ENCODE data around the gene CCDC177. TPM values are rescaled to one million over a fixed set of nuclear protein-coding genes. Genes with fewer than 3 reads are reported as not detected.
A peak's percentile ranks its signal among the peaks of the same experiment; 100 is the strongest.

CCDC177 gene
- total and polyA plus RNA-seq, 2 of the 8 experiments (the other 6 are each of a cell fraction or from before 2014, with no cell fraction given) = 0.62 to 2.8 TPM

DNA sequence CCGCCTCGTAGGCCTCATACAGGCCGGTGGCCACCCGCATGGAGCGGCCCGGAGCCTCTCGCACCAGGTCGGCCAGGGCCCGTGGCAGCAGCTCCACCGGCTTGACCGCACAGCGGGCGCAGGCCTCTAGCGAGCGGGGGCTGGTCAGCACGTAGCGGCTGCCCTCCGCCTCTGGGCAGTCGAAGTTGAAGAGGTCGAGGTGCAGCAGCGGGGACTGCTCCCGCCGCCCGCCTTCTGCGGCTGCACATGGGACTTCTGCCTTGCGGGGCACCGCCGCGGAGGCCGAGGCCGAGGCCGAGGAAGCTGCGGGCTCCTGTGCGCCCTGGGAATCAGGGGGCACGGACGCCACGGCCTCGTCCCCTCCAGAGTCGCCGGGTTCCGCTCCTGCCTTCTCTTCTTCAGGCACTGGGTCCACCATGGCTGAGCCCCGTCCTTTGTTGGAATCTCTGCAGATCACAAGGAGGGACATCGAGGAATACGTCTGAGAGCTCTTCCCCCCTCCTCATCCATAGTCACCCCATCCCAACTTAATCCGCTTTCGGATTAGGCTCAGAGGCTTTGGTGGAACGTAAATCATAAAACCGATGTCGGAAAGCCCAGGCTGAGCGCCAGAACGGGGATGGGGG lies 1.4 kb downstream of the CCDC177 start:
- Histone ChIP-seq H2BK5ac (ENCODE audit: low read depth, low read length) (no peak overlapping the region), H4K91ac (replicated peaks; ENCODE audit: insufficient read length, low read length) (no peak overlapping the region), H3K27me3 (replicated peaks in 1 of 4; ENCODE audit: control insufficient read depth in 3 of 4, extremely low read depth in 1 of 4, insufficient read depth in 3 of 4, low read length in 3 of 4) (peaks cover 24 to 48% (median 40%) of the 10 kb centered on the region in 4 experiments), H3K9ac (replicated peaks in 1 of 4; ENCODE audit: extremely low read depth in 1 of 4, low read depth in 3 of 4, low read length in 3 of 4) (no peak overlapping the region), H2BK15ac (ENCODE audit: low read length) (no peak overlapping the region), H2BK120ac (replicated peaks; ENCODE audit: low read depth, low read length) (no peak overlapping the region), H4K20me1 (replicated peaks in 1 of 2; ENCODE audit: control insufficient read depth in 1 of 2, insufficient read depth in 2 of 2, low read length in 2 of 2) (no peaks in the 10 kb centered on the region), H4K8ac (ENCODE audit: extremely low read depth, insufficient read depth, low read length) (no peak overlapping the region; the same call in 1 of the 2 replicates), H3K14ac (ENCODE audit: insufficient read length) (no peak overlapping the region), H4K5ac (ENCODE audit: insufficient read length, low read depth, low read length) (no peak overlapping the region), H2BK20ac (ENCODE audit: low read length) (no peak overlapping the region), H3K36me3 (ENCODE audit: control insufficient read depth in 2 of 4, insufficient read depth in 4 of 4, low read length in 3 of 4) (peaks cover 0 to 26% (median 4%) of the 10 kb centered on the region in 4 experiments; a peak in 3 of 8 replicates), H3K27ac (ENCODE audit: low read depth, low read length) (0 out of 2 replicates have a peak overlapping the region, but pooled peaks have one; percentile 22), H3K23me2 (ENCODE audit: low read depth, low read length) (peaks cover 10% of the 10 kb centered on the region; the same call in 1 of the 2 replicates), H3K79me1 (ENCODE audit: low read depth, low read length) (no peaks in the 10 kb centered on the region), H2AK5ac (ENCODE audit: low read depth, low read length) (no peak overlapping the region), H3K4me1 (replicated peaks in 1 of 4; ENCODE audit: control insufficient read depth in 3 of 4, insufficient read depth in 4 of 4, low read length in 3 of 4) (peaks cover 0 to 9% (median 7%) of the 10 kb centered on the region in 4 experiments; a peak in 4 of 7 replicates), H3K4ac (replicated peaks; ENCODE audit: insufficient read length, low read depth, low read length) (no peak overlapping the region), H2BK12ac (ENCODE audit: low read depth, low read length) (peak overlapping the region; percentile 52; the same call in 1 of the 2 replicates), H3K9me3 (ENCODE audit: insufficient read depth in 2 of 2, low read depth in 1 of 2, low read length in 1 of 2) (peaks cover 0 to 23% of the 10 kb centered on the region in 2 experiments; a peak in 2 of 4 replicates), H2AFZ (ENCODE audit: low read length) (no peak overlapping the region), H3K18ac (ENCODE audit: extremely low read depth, low read length) (peak overlapping the region; percentile 4; the same call in 1 of the 2 replicates), H3K4me3 (ENCODE audit: extremely low read depth in 1 of 4, insufficient read depth in 2 of 4, low read depth in 3 of 4, low read length in 4 of 4) (peak overlapping the region in 1 of 4 experiments; percentile 68; a peak in 4 of 8 replicates), H3K23ac (ENCODE audit: insufficient read length) (no peak overlapping the region), H3K56ac (replicated peaks; ENCODE audit: insufficient read length, low read depth, low read length) (no peak overlapping the region), H3K4me2 (ENCODE audit: insufficient read depth in 1 of 2, low read depth in 2 of 2, low read length in 2 of 2) (peak overlapping the region; percentile 54 to 93), H3K79me2 (ENCODE audit: control insufficient read depth in 1 of 2, insufficient read depth in 2 of 2, low read length in 2 of 2) (no peaks in the 10 kb centered on the region)
- POLR2A ChIA-PET (ENCODE audit: partially characterized antibody) = interaction anchor here (0.9 to 2.7 kb wide), 4 partner anchors 25 to 111 kb away, joined by 3 to 12 read pairs (median 6); no protein-coding TSS in a partner anchor
- no peak for FAIRE-seq
- CTCF ChIA-PET (ENCODE audit: partially characterized antibody) = interaction anchor here (0.9 to 6.5 kb wide), 23 partner anchors 8 to 307 kb away, joined by 3 to 96 read pairs (median 6); no protein-coding TSS in a partner anchor
- DNase-seq (ENCODE audit: low read depth in 1 of 2, low spot score in 2 of 2) = peak in 1 of 2 experiments; percentile 48
- 81% methylated on average over 26 of the region's 51 CpGs; no CpG with 5 or more reads in 1 of the 2 experiments for WGBS, 2 experiments (ENCODE audit: extremely low coverage in 1 of 2, insufficient coverage in 1 of 2, insufficient read length in 1 of 2, insufficient replicate concordance in 2 of 2, low coverage in 1 of 2, low lambda C conversion rate in 2 of 2, missing lambda C conversion rate in 1 of 2)
- TF ChIP-seq, protein P1, sequence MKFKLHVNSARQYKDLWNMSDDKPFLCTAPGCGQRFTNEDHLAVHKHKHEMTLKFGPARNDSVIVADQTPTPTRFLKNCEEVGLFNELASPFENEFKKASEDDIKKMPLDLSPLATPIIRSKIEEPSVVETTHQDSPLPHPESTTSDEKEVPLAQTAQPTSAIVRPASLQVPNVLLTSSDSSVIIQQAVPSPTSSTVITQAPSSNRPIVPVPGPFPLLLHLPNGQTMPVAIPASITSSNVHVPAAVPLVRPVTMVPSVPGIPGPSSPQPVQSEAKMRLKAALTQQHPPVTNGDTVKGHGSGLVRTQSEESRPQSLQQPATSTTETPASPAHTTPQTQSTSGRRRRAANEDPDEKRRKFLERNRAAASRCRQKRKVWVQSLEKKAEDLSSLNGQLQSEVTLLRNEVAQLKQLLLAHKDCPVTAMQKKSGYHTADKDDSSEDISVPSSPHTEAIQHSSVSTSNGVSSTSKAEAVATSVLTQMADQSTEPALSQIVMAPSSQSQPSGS (IDR thresholded peaks at IDR 0.05; ENCODE audit: low read length) = no peak
- TF ChIP-seq SUZ12 (IDR thresholded peaks at IDR 0.05; ENCODE audit: low read length) (no peak), CHD1 (IDR thresholded peaks at IDR 0.05; ENCODE audit: low read depth, low read length) (no peak), KDM5A (IDR thresholded peaks at IDR 0.05; ENCODE audit: low read length) (no peak), JUND (IDR thresholded peaks at IDR 0.05; ENCODE audit: low read length) (no peak), CEBPB (IDR thresholded peaks at IDR 0.05; ENCODE audit: low read depth, low read length) (no peak), KDM4A (IDR thresholded peaks at IDR 0.05; ENCODE audit: low read depth, low read length, severe bottlenecking) (no peak), RNF2 (IDR thresholded peaks at IDR 0.05; ENCODE audit: borderline replicate concordance, low read depth, low read length, missing control alignments, poor library complexity, severe bottlenecking) (no peak), TEAD4 (IDR thresholded peaks at IDR 0.05; ENCODE audit: low read depth, low read length) (no peak), SIN3A (conservative IDR thresholded peaks at IDR 0.05 in 1 of 2, IDR thresholded peaks at IDR 0.05 in 1 of 2; ENCODE audit: low read depth in 1 of 2, low read length in 2 of 2) (no peak)
